Nephron (organoid): ENCODE measurements around the gene RDX.

Source experiments
- H3K27ac Mint-ChIP-seq, 3 experiments: 2 replicates each; pipeline ENCODE4 v1.8.0; 2020; ENCODE audit warnings: mixed read lengths in 3 of 3, mild to moderate bottlenecking in 2 of 3, moderate library complexity in 1 of 3
- H3K27me3 Mint-ChIP-seq: 2 replicates; pipeline ENCODE4 v1.8.0; 2021; ENCODE audit warnings: low read depth, mild to moderate bottlenecking, moderate library complexity, mixed read lengths
- H3K36me3 Mint-ChIP-seq: 2 replicates; pipeline ENCODE4 v1.8.0; 2020; ENCODE audit warnings: low read depth, mixed read lengths
- H3K4me1 Mint-ChIP-seq: 2 replicates; pipeline ENCODE4 v1.8.0; 2020; ENCODE audit warnings: mixed read lengths
- H3K4me3 Mint-ChIP-seq, 3 experiments: 2 replicates each; pipeline ENCODE4 v1.8.0; 2020; ENCODE audit warnings: mild to moderate bottlenecking in 3 of 3, mixed read lengths in 3 of 3, moderate library complexity in 2 of 3
- H3K9me3 Mint-ChIP-seq: 2 replicates; pipeline ENCODE4 v1.8.0; 2020; ENCODE audit warnings: mixed read lengths
- TF ChIP-seq, protein P1 (sequence below), 3 experiments: fragments of 200-600 bp; sonication (generic); IDR thresholded peaks; one replicate each; pipeline ENCODE4 v1.5.0; 2021; ENCODE audit warnings: antibody characterized with exemption in 3 of 3; ENCODE audit not compliant: unreplicated experiment in 3 of 3

Gene RDX

GRCh38 chr11:110173811-110174644 lies 122.4 kb downstream of the RDX start:
- TF ChIP-seq, protein P1, sequence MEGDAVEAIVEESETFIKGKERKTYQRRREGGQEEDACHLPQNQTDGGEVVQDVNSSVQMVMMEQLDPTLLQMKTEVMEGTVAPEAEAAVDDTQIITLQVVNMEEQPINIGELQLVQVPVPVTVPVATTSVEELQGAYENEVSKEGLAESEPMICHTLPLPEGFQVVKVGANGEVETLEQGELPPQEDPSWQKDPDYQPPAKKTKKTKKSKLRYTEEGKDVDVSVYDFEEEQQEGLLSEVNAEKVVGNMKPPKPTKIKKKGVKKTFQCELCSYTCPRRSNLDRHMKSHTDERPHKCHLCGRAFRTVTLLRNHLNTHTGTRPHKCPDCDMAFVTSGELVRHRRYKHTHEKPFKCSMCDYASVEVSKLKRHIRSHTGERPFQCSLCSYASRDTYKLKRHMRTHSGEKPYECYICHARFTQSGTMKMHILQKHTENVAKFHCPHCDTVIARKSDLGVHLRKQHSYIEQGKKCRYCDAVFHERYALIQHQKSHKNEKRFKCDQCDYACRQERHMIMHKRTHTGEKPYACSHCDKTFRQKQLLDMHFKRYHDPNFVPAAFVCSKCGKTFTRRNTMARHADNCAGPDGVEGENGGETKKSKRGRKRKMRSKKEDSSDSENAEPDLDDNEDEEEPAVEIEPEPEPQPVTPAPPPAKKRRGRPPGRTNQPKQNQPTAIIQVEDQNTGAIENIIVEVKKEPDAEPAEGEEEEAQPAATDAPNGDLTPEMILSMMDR (IDR thresholded peaks at IDR 0.05; ENCODE audit: unreplicated experiment in 3 of 3): peak; percentile 76 to 85 (median 78)
- Mint-ChIP-seq H3K4me1 (peaks cover 6% of the 10 kb centered on the region), H3K36me3 (no peaks in the 10 kb centered on the region), H3K9me3 (no peaks in the 10 kb centered on the region), H3K27ac (no peak overlapping the region), H3K27me3 (no peaks in the 10 kb centered on the region), H3K4me3 (peak overlapping the region; percentile 14 to 41 (median 31))

DNA sequence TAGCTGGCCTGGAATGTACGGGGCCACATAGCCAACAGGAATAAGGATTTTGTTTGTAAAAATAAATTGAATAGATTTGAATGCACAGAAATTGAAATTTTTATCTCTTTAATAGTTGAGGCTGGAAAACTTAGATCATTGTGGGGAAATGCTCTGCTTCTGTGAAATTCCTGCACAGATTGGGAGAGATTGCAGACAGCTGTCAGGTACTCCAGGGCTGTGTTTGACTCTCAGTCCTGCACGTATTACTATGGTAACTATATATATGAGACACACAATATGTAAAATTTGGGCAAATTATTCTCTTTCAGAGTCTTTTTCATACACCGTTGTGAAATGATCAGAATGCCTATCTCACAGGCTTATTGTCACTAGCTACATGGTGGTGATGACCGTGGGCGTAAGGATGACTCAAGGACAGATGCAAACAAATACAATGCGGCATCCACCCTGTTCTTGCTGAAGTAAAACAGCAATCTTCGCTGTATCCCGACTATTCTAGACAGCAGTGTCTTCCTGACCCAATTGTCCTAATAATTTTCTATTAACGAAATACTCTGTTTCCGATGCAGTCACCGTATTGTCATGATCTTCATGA lies 123.8 kb downstream of the RDX start:
- Mint-ChIP-seq H3K27ac (no peak overlapping the region), H3K36me3 (no peaks in the 10 kb centered on the region), H3K27me3 (no peaks in the 10 kb centered on the region), H3K4me3 (no peak overlapping the region), H3K9me3 (no peaks in the 10 kb centered on the region), H3K4me1 (peaks cover 6% of the 10 kb centered on the region)
- TF ChIP-seq, protein P1 (IDR thresholded peaks at IDR 0.05; ENCODE audit: unreplicated experiment in 3 of 3): no peak

- Mint-ChIP-seq H3K27ac (no peak overlapping the region), H3K36me3 (peaks cover 10% of the 10 kb centered on the region), H3K9me3 (no peaks in the 10 kb centered on the region), H3K4me3 (no peak overlapping the region), H3K4me1 (peaks cover 6% of the 10 kb centered on the region), H3K27me3 (no peaks in the 10 kb centered on the region)
- TF ChIP-seq, protein P1 (IDR thresholded peaks at IDR 0.05; ENCODE audit: unreplicated experiment in 3 of 3): no peak
Observed at GRCh38 chr11:110169738-110170137, 126.7 kb downstream of the RDX start.

DNA sequence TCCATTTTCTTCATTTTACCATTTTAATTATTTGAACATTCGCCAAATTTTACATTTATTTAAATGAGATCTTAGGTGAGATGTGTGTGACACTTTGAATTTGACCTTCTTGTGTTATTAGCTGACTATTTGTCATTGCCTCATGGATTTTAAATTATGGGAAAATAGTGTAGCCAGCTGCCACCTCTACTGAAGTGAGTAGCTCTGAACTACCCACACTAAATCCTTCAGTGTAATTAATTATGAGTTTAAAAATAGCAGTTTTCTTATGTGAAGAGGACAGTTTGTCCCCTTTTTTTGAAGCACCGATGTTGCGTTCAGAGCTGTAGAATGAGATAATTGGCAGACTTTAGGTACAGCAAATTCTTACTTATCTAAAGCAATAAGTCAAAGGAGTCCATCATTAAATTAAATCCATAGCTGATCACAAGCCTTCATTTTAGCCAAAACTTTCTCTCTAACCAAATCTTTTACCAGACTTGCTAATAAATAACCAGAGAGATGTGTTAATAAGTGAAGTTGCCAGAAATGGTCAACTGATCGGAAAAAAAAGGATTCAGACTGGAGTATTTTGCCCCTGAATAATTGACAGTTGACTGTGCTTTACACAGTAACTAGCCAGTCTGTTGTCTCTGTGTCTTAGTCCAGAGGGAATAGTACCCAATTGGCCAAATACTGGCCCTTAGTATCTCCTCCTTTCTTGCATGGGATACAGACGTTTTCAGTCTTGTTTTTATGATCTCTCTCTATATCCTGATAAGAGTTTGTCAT lies 128.2 kb downstream of the RDX start:
- no peaks in the 10 kb centered on the region for H3K4me1 Mint-ChIP-seq
- TF ChIP-seq, protein P1 (IDR thresholded peaks at IDR 0.05; ENCODE audit: unreplicated experiment in 3 of 3): no peak

GRCh38 chr11:110165039-110165925 lies 131.1 kb downstream of the RDX start:
- no peaks in the 10 kb centered on the region for H3K9me3 Mint-ChIP-seq

More for the DNA sequence above, 128.2 kb downstream of the RDX start:
- Mint-ChIP-seq H3K27ac (no peak overlapping the region), H3K27me3 (no peaks in the 10 kb centered on the region), H3K4me3 (no peak overlapping the region), H3K36me3 (peaks cover 15% of the 10 kb centered on the region), H3K9me3 (no peaks in the 10 kb centered on the region)

More at GRCh38 chr11:110165039-110165925, 131.1 kb downstream of the RDX start:
- no peak overlapping the region for H3K27ac Mint-ChIP-seq
- H3K4me1 Mint-ChIP-seq: no peaks in the 10 kb centered on the region
- no peak overlapping the region for H3K4me3 Mint-ChIP-seq
- TF ChIP-seq, protein P1 (IDR thresholded peaks at IDR 0.05; ENCODE audit: unreplicated experiment in 3 of 3): no peak
- H3K36me3 Mint-ChIP-seq: peaks cover 23% of the 10 kb centered on the region
- H3K27me3 Mint-ChIP-seq: peaks cover 3% of the 10 kb centered on the region
